ENCODE data around the gene SNX12.
"Not testable (repeated sequence)": the region's sequence is repeated elsewhere in the genome, so short reads cannot be mapped to it uniquely, and the experiment has no call there.

SNX12 gene

DNA sequence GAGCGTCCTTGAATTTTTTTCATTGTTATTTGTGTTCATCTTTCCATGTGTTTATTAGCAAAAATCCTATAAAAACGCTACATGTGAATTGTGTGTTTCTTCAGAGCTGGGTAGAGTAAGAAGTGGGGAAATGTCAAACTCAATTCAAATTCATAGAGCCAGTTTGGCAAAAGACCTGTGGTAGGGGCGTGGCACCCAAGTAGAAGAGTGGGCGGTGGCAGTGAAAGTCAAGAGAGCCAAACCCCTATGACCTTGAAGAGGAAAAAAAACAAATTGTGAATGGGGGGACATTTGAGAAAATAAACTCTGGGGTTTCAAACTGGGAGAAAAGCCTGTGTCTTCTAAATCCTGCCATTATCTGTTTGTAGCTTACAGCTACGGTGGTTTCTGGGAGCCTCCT, 23.1 kb upstream of the SNX12 start:
- DNase-seq (ENCODE audit: low read depth): no peak

GRCh38 chrX:71085900-71086299, 17.8 kb upstream of the SNX12 start:
- DNase-seq (ENCODE audit: low read depth): no peak

- DNase-seq (ENCODE audit: low read depth): no peak
Observed at GRCh38 chrX:71082822-71083221, 14.7 kb upstream of the SNX12 start.

DNA sequence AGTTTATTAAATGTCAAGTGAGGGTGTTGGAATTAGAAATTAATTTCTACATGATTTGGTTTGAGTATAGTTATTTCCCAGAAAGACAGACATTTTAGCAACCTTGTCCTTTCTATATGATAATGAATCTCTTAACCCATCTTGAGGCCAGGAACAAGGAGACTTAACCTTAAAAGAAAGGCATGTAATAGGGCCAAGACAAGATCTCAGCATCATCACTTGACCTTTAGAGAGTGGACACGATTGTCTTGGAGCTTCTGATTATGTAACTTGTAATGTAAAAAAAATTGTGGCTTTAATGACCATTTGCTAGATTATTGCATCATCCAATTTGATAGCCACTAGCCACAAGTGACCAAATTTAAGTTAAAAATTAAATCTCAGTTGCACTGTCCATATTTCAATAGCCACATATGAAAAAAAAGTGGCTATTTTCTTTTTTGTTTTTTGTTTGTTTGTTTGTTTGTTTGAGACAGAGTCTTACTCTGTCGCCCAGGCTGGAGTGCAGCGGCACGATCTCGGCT, 14.1 kb upstream of the SNX12 start:
- no peak for DNase-seq (ENCODE audit: low read depth)

DNA sequence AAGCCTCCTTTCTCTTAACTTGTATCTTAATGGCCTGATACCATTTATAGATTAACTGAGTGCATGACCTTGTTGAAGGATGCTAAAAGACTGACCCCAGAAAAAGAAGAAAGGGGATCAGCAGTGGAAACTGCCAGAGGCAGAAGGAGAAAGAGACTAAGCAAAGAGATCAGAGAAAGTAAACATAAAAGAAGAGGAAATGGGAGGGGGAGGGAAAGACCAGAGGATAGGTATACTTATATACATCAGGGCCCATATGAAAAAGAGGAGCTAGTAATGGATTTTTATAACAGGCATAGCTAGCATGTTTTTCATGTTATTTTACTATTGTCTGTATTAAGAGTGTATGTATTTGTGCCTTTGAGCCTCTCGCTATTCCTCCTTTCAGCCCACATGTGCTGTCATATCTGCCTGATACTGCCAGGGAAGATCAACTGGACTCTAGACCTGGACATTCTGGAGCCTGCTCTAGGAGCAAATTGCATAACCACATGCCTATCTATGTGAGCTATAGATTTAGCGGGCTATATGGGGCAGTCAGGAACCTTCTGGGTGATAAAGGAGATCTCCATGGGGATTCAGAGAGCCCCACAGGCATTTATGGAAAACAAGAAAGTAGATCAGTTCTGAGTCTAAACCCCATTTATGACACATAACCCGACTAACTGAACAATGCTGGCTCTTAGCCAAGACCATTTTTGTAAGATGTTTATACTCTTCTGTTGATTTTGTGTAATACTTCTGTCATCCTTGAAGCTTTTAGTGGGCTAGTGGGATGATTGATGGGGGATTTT, 13.4 kb upstream of the SNX12 start:
- peak; percentile 64 for DNase-seq (ENCODE audit: low read depth)

- no peak for DNase-seq (ENCODE audit: low read depth)
Observed at GRCh38 chrX:71070531-71070930, 2.4 kb upstream of the SNX12 start.

GRCh38 chrX:71067712-71068043, 456 bp downstream of the SNX12 start:
- DNase-seq (ENCODE audit: low read depth): no peak

- peak; percentile 19 for DNase-seq (ENCODE audit: low read depth)
Observed at GRCh38 chrX:71067089-71067488, 1.0 kb downstream of the SNX12 start.

DNA sequence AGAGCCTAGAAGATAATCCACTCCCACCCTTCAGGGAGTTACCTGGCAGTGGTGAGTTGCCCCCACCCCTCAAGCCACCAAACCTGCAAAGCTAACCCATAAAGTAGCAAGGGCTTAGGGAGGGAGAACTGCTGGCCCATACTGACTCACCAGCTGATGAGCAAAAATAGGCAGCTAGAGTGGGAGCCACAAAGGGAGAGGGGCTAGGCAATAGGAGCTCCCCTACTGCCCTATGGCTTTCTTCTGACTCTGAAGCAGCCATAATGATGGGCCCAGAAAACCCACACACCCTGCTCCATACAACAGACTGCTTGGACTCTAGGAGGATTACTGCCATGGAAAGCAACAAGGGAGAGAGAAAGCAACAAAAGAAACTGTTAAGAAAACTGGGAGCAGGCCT, 8.0 kb downstream of the SNX12 start:
- DNase-seq (ENCODE audit: low read depth): no peak

- no peak for DNase-seq (ENCODE audit: low read depth)
Observed at GRCh38 chrX:71057848-71058530, 10.1 kb downstream of the SNX12 start.

GRCh38 chrX:71056867-71057266, 11.3 kb downstream of the SNX12 start:
- peak; percentile 61 for DNase-seq (ENCODE audit: low read depth)

DNA sequence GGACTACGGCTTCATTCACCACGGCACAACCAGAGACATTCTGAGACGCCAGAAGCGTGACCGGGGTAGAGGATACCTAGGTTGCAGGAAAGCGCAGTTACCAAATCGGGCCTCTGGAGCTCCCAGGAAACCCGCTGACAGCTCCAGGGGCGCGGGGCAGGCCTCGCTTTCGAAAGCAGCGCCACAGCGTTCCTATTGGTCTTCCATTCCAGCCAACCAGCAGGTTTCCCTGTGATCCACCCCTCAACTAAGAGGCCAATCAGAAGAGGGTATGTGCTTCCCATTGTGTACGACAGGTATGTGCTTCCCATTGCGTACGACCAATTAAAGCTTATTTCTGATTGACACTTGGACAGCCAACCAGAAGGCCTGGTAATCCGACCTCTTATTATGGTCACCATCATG, 14.9 kb downstream of the SNX12 start:
- DNase-seq (ENCODE audit: low read depth): peak; percentile 28

DNA sequence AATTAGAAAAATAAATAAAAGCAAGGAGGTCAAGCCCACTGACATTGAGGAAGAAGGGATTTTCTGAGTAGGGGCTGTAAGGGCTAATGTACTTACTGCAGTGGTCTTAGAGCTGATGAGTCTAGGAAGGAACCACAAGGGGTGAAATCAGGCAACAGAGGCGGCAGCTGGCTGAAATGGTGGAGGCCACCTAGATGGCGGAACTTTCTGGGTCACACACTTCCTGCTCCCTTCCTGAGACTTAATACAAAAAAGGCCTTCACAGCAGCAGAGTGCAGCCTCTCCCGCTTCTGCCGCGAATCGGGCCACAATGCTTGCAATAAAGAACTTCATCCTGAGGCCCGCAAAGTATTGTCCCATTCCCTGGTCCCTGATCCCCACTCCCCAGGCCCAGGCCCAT, 15.4 kb downstream of the SNX12 start:
- no peak for DNase-seq (ENCODE audit: low read depth)

DNA sequence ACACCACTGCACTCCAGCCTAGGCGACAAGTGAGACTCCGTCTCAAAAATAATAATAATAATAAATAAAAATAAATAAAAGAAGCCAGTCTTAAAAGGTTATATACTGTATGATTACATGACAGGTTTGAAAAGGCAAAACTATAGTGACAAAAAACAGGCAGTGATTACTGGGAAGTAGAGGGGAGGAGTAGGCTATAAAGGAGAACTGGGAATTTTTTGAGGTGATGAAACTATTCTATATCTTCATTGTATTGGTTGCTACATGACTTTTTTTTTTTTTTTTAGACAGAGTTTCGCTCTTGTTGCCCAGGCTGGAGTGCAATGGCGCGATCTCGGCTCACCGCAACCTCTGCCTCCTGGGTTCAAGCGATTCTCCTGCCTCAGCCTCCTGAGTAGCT, 20.2 kb downstream of the SNX12 start:
- DNase-seq (ENCODE audit: low read depth): not testable (repeated sequence)

DNA sequence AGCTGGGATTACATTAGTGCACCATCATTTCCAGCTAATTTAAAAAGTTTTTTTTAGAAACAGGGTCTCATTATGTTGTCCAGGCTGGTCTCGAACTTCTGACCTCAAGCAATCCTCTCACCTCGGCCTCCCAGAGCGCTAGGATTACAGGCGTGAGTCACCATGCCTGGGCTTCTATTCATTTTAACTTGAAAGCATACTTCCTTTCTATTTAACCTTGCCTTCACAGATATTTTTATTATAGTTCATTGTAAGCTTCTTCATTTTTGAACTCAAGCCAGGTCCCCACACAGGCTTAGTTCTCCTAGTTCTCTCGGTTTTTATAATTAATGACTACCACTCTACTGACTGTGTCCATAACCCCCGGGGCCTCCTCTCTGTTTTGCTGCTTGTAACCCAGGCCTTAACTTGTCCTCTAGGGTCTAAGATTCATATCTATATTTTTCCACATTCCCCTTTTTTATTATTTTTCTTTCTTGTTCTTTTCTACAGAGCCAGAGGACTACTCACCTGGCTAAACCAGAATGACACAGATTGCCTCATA, 50.7 kb downstream of the SNX12 start:
- DNase-seq (ENCODE audit: low read depth): peak; percentile 60
